GM06990 (cell line): ENCODE measurements around the gene RALGAPA2.

Experiments used
- DNase-seq: peaks from one replicate; pipeline ENCODE4 v3.0.0-alpha.2; 2011; ENCODE audit not compliant: insufficient read length; ENCODE audit errors: extremely low read depth
- H3K27me3 ChIP-seq: replicated peaks from 2 replicates; pipeline ENCODE4 v1.6.0; 2011; ENCODE audit warnings: low read length; ENCODE audit not compliant: control insufficient read depth, insufficient read depth
- H3K36me3 ChIP-seq: 2 replicates; pipeline ENCODE4 v1.5.1; 2011; ENCODE audit warnings: low read length; ENCODE audit not compliant: control insufficient read depth, insufficient read depth
- H3K4me3 ChIP-seq: replicated peaks from 2 replicates; pipeline ENCODE4 v1.5.1; 2011; ENCODE audit warnings: low read depth, mild to moderate bottlenecking, control low read depth, low read length
- CTCF ChIP-seq: IDR thresholded peaks from 2 replicates; pipeline ENCODE4 v1.5.1; 2011; ENCODE audit warnings: low read length, control low read depth, mild to moderate bottlenecking, inconsistent platforms; ENCODE audit not compliant: insufficient read depth, poor library complexity, severe bottlenecking

The RALGAPA2 gene

GRCh38 chr20:20518263-20518662 is 194.2 kb downstream of the RALGAPA2 start:
- Histone ChIP-seq H3K27me3 (no peaks in the 10 kb centered on the region), H3K36me3 (peaks cover 1% of the 10 kb centered on the region; the same call in 1 of the 2 replicates), H3K4me3 (no peak overlapping the region)
- no peak for TF ChIP-seq CTCF
- peak; percentile 15 for DNase-seq

- Histone ChIP-seq H3K4me3 (no peak overlapping the region), H3K27me3 (no peaks in the 10 kb centered on the region), H3K36me3 (peaks cover 3% of the 10 kb centered on the region)
- TF ChIP-seq CTCF = no peak
- DNase-seq = no peak
Observed at GRCh38 chr20:20517296-20517695, 195.1 kb downstream of the RALGAPA2 start.

GRCh38 chr20:20513720-20514119 is 198.7 kb downstream of the RALGAPA2 start:
- TF ChIP-seq CTCF = no peak
- no peaks in the 10 kb centered on the region for H3K27me3 ChIP-seq
- peaks cover 3% of the 10 kb centered on the region for H3K36me3 ChIP-seq
- DNase-seq = no peak
- H3K4me3 ChIP-seq = no peak overlapping the region

GRCh38 chr20:20505554-20505953 is 206.9 kb downstream of the RALGAPA2 start:
- no peaks in the 10 kb centered on the region for H3K36me3 ChIP-seq
- no peak for DNase-seq
- H3K4me3 ChIP-seq = no peak overlapping the region
- TF ChIP-seq CTCF = no peak
- no peaks in the 10 kb centered on the region for H3K27me3 ChIP-seq

GRCh38 chr20:20503777-20504530 is 208.5 kb downstream of the RALGAPA2 start:
- no peaks in the 10 kb centered on the region for H3K27me3 ChIP-seq

More at GRCh38 chr20:20503777-20504530, 208.5 kb downstream of the RALGAPA2 start:
- H3K4me3 ChIP-seq = no peak overlapping the region
- TF ChIP-seq CTCF = no peak
- DNase-seq = no peak
- H3K36me3 ChIP-seq = no peaks in the 10 kb centered on the region
